Ishikawa (cell line): Measurements from ENCODE around the gene SPESP1.

Experiments used
- EP300 ChIP-seq: IDR thresholded peaks from 2 replicates; pipeline ENCODE4 v1.6.1; 2012; ENCODE audit warnings: borderline replicate concordance
- REST ChIP-seq: IDR thresholded peaks from 2 replicates; pipeline ENCODE4 v1.6.1; 2012; ENCODE audit warnings: low read depth, mild to moderate bottlenecking
- YY1 ChIP-seq: IDR thresholded peaks from 2 replicates; pipeline ENCODE4 v1.6.1; 2012; ENCODE audit warnings: low read depth

- TF ChIP-seq EP300 = no peak
- no peak for TF ChIP-seq REST
- no peak for TF ChIP-seq YY1
Observed at GRCh38 chr15:68979816-68980215, 49.5 kb downstream of the SPESP1 start.
